ENCODE data around the gene SPTBN1.

SPTBN1 gene

GRCh38 chr2:54650612-54651011 is 194.5 kb downstream of the SPTBN1 start:
- TF ChIP-seq, protein P1, sequence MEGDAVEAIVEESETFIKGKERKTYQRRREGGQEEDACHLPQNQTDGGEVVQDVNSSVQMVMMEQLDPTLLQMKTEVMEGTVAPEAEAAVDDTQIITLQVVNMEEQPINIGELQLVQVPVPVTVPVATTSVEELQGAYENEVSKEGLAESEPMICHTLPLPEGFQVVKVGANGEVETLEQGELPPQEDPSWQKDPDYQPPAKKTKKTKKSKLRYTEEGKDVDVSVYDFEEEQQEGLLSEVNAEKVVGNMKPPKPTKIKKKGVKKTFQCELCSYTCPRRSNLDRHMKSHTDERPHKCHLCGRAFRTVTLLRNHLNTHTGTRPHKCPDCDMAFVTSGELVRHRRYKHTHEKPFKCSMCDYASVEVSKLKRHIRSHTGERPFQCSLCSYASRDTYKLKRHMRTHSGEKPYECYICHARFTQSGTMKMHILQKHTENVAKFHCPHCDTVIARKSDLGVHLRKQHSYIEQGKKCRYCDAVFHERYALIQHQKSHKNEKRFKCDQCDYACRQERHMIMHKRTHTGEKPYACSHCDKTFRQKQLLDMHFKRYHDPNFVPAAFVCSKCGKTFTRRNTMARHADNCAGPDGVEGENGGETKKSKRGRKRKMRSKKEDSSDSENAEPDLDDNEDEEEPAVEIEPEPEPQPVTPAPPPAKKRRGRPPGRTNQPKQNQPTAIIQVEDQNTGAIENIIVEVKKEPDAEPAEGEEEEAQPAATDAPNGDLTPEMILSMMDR (conservative IDR thresholded peaks at IDR 0.05; ENCODE audit: control insufficient read depth, insufficient read depth, low read depth, low read length): no peak
- no peak for DNase-seq (ENCODE audit: low read depth)
- no peak overlapping the region for H3K4me3 ChIP-seq (ENCODE audit: control insufficient read depth, low read depth, low read length)

DNA sequence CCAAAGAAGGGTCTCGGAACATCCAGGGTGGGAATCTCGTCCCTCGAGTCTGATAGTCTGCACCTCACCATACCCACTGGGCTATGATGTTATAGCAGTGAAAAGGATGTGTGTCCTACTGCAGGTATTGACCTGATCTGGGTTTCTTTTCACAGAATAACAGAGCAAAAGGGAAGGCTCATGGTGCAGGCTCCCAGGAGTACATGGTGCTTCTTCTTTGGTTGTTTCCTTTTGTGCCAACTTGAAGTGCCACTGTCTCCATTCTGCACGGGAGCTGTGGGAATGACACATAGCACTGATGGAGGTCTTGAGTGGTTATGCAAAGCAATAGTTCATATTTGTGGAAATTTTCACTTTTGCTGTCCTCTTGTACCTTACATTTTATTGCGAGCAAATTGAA is 195.2 kb downstream of the SPTBN1 start:
- TF ChIP-seq, protein P1 (conservative IDR thresholded peaks at IDR 0.05; ENCODE audit: control insufficient read depth, insufficient read depth, low read depth, low read length): no peak

GRCh38 chr2:54652540-54652939 is 196.4 kb downstream of the SPTBN1 start:
- no peak overlapping the region for H3K4me3 ChIP-seq (ENCODE audit: control insufficient read depth, low read depth, low read length)
- DNase-seq (ENCODE audit: low read depth): peak; percentile 46
- TF ChIP-seq, protein P1 (conservative IDR thresholded peaks at IDR 0.05; ENCODE audit: control insufficient read depth, insufficient read depth, low read depth, low read length): no peak

More for the DNA sequence above, 195.2 kb downstream of the SPTBN1 start:
- H3K4me3 ChIP-seq (ENCODE audit: control insufficient read depth, low read depth, low read length): no peak overlapping the region
- no peak for DNase-seq (ENCODE audit: low read depth)

DNA sequence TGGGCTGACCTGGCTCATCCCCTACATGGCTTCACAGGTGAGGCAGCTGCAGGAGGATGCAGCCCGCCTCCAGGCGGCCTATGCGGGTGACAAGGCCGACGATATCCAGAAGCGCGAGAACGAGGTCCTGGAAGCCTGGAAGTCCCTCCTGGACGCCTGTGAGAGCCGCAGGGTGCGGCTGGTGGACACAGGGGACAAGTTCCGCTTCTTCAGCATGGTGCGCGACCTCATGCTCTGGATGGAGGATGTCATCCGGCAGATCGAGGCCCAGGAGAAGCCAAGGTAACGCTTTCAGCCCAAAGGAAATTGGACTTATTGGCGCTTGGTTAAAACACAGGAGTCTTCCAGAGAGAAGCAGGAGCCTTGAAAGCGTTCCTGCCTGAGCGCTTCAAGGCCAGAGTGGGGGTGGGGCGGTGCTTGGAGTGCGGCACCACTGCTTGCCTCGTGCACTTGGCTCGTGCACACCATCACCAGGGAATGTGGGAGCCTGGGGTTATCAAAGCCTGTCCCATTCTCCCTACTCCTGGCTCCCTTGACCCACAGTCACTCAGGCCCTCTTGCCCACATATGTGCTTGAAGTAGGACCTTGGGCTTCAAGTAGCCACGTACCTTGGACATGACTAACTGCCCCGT is 197.6 kb downstream of the SPTBN1 start:
- H3K4me3 ChIP-seq (ENCODE audit: control insufficient read depth, low read depth, low read length): no peak overlapping the region
- TF ChIP-seq, protein P1 (conservative IDR thresholded peaks at IDR 0.05; ENCODE audit: control insufficient read depth, insufficient read depth, low read depth, low read length): no peak
- no peak for DNase-seq (ENCODE audit: low read depth)

GRCh38 chr2:54655046-54655809 is 199.1 kb downstream of the SPTBN1 start:
- TF ChIP-seq, protein P1 (conservative IDR thresholded peaks at IDR 0.05; ENCODE audit: control insufficient read depth, insufficient read depth, low read depth, low read length): no peak
- no peak for DNase-seq (ENCODE audit: low read depth)
- H3K4me3 ChIP-seq (ENCODE audit: control insufficient read depth, low read depth, low read length): no peak overlapping the region

DNA sequence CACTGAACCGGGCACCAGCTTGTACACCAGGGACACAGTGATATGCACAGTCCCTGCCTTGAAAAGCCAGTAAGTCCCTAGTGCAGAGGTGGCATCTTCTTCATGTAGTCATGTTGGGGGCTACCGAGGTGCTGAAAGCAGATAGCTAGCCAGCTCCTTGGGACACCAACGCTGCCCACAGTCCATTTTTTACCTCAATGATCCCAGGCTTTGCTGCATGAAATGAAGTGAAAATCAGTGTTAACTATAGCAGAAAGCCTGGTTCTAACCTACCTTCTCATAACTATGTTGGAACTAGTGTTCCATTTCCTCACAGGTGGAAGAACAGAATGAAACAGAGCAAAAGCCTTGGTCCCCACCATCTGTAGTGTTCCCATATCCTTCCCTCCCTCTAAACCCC is 200.7 kb downstream of the SPTBN1 start:
- no peak for DNase-seq (ENCODE audit: low read depth)
- H3K4me3 ChIP-seq (ENCODE audit: control insufficient read depth, low read depth, low read length): no peak overlapping the region
- TF ChIP-seq, protein P1 (conservative IDR thresholded peaks at IDR 0.05; ENCODE audit: control insufficient read depth, insufficient read depth, low read depth, low read length): no peak
